SK-N-SH (cell line): ENCODE measurements around the gene TSPO2. TPM values are rescaled to one million over a fixed set of nuclear protein-coding genes. Genes with fewer than 3 reads are reported as not detected.

Source experiments
- CTCF ChIA-PET: fragments of 300-600, 350-600 bp; formaldehyde crosslinking; extraction: SDS; loops from one replicate; lab custom pipeline; 2021; lab: Yijun Ruan, JAX
- POLR2A ChIA-PET: fragments of 350-600 bp; sonication (Branson Sonifier 250); formaldehyde crosslinking; extraction: SDS; loops from one replicate; lab custom pipeline; 2020; ENCODE audit warnings: antibody characterized with exemption, inconsistent platforms; lab: Yijun Ruan, JAX
- DNase-seq: peaks from one replicate; pipeline ENCODE4 v3.0.0; 2012
- H2AFZ ChIP-seq: fragments of 200-600 bp; sonication (generic); 2 replicates; pipeline ENCODE4 v1.8.1; 2016; ENCODE audit warnings: antibody characterized with exemption, mild to moderate bottlenecking, low read depth
- H3F3A ChIP-seq: fragments of 200-600 bp; sonication (generic); replicated peaks from 2 replicates; pipeline ENCODE3; 2016; ENCODE audit warnings: antibody characterized with exemption, mild to moderate bottlenecking; ENCODE audit not compliant: insufficient read depth
- H3K27ac ChIP-seq, 2 experiments: fragments of 200-500 bp in 1 of 2; fragments of 200-600 bp in 1 of 2; sonication (Bioruptor generic) in 1 of 2; sonication (generic), shearing (Covaris generic) in 1 of 2; 2 replicates each; pipeline versions ENCODE4 v1.5.1 to v1.6.1; 2014 to 2016; ENCODE audit warnings: low read depth in 2 of 2, inconsistent platforms in 1 of 2, low read length in 1 of 2, mild to moderate bottlenecking in 1 of 2, mixed read lengths in 1 of 2
- H3K27me3 ChIP-seq: fragments of 200-600 bp; sonication (generic), shearing (Covaris generic); 2 replicates; pipeline ENCODE4 v1.6.1; 2016; ENCODE audit warnings: mixed run types; ENCODE audit not compliant: insufficient read depth
- H3K36me3 ChIP-seq, 2 experiments: fragments of 200-500 bp in 1 of 2; fragments of 200-600 bp in 1 of 2; sonication (Bioruptor generic) in 1 of 2; sonication (generic) in 1 of 2; replicated peaks in 1 of 2; 2 replicates each; pipeline versions ENCODE3 to v1.5.1; 2014 to 2016; ENCODE audit warnings: low read length in 1 of 2, mild to moderate bottlenecking in 1 of 2; ENCODE audit not compliant: insufficient read depth in 2 of 2, control insufficient read depth in 1 of 2
- H3K4me1 ChIP-seq, 2 experiments: fragments of 200-500 bp in 1 of 2; fragments of 200-600 bp in 1 of 2; sonication (Bioruptor generic) in 1 of 2; sonication (generic), shearing (Covaris generic) in 1 of 2; 2 replicates each; pipeline versions ENCODE4 v1.5.1 to v1.6.1; 2014 to 2016; ENCODE audit warnings: low read depth in 1 of 2, low read length in 1 of 2, mixed run types in 1 of 2; ENCODE audit not compliant: insufficient read depth in 2 of 2, control insufficient read depth in 1 of 2
- H3K4me2 ChIP-seq: fragments of 200-600 bp; sonication (generic), shearing (Covaris generic); 2 replicates; pipeline ENCODE4 v1.6.1; 2017; ENCODE audit warnings: mixed run types
- H3K4me3 ChIP-seq, 2 experiments: fragments of 200-500 bp in 1 of 2; fragments of 200-600 bp in 1 of 2; sonication (Bioruptor generic) in 1 of 2; sonication (generic), shearing (Covaris generic) in 1 of 2; 2 replicates each; pipeline versions ENCODE4 v1.5.1 to v1.8.1; 2014 to 2016; ENCODE audit warnings: low read depth in 2 of 2, inconsistent platforms in 1 of 2, low read length in 1 of 2, mild to moderate bottlenecking in 1 of 2, mixed read lengths in 1 of 2, moderate library complexity in 1 of 2
- H3K79me2 ChIP-seq: fragments of 200-600 bp; sonication (generic); 2 replicates; pipeline ENCODE4 v1.8.1; 2017; ENCODE audit warnings: mild to moderate bottlenecking; ENCODE audit not compliant: insufficient read depth
- H3K9ac ChIP-seq: fragments of 200-600 bp; sonication (generic); 2 replicates; pipeline ENCODE4 v1.6.1; 2017; ENCODE audit warnings: mixed run types
- H3K9me2 ChIP-seq: fragments of 200-600 bp; sonication (generic); 2 replicates; pipeline ENCODE4 v1.6.1; 2017; ENCODE audit warnings: mixed run types
- H3K9me3 ChIP-seq: fragments of 200-600 bp; sonication (generic); 2 replicates; pipeline ENCODE4 v1.6.1; 2017; ENCODE audit warnings: mixed run types, mild to moderate bottlenecking, moderate library complexity
- H4K20me1 ChIP-seq: fragments of 200-600 bp; sonication (generic); 2 replicates; pipeline ENCODE4 v1.6.1; 2017; ENCODE audit warnings: mild to moderate bottlenecking, mixed run types; ENCODE audit not compliant: insufficient read depth
- CTCF ChIP-seq: fragments of 200-600 bp; sonication (generic); IDR thresholded peaks from 2 replicates; pipeline ENCODE4 v1.6.1; 2017; ENCODE audit warnings: antibody characterized with exemption, mild to moderate bottlenecking, moderate library complexity
- FOXM1 ChIP-seq: IDR thresholded peaks from 2 replicates; pipeline ENCODE4 v1.4.0; 2012; ENCODE audit warnings: low read depth, mild to moderate bottlenecking
- NFIC ChIP-seq: IDR thresholded peaks from 2 replicates; pipeline ENCODE4 v1.4.0; 2012; ENCODE audit warnings: borderline replicate concordance
- RCOR1 ChIP-seq: fragments of 150-350 bp; IDR thresholded peaks from 2 replicates; pipeline ENCODE4 v1.6.1; 2017; ENCODE audit warnings: antibody characterized with exemption, low read length
- TCF12 ChIP-seq: IDR thresholded peaks from 2 replicates; pipeline ENCODE4 v1.4.0; 2012
- USF1 ChIP-seq: IDR thresholded peaks from 2 replicates; pipeline ENCODE4 v1.4.0; 2012; ENCODE audit warnings: low read depth, borderline replicate concordance
- USF2 ChIP-seq: fragments of 150-350 bp; IDR thresholded peaks from 2 replicates; pipeline ENCODE4 v1.6.1; 2017; ENCODE audit warnings: antibody characterized with exemption, low read length, low read depth, borderline replicate concordance
- YY1 ChIP-seq: IDR thresholded peaks from 2 replicates; pipeline ENCODE4 v1.4.0; 2012; ENCODE audit warnings: low read depth, mild to moderate bottlenecking
- WGBS: methylation state at CpG from one replicate; pipeline ENCODE4 v1.1.6; 2017; ENCODE audit warnings: low lambda C conversion rate; 5-methylcytosine and 5-hydroxymethylcytosine counted together
- polyA plus RNA-seq, 3 experiments: library from polyadenylated mRNA; depleted of rRNA; stranded (reverse); fragments of >200 nt; gene quantifications; 2 replicates each; pipeline ENCODE4 v1.2.3, GENCODE V29; 2012

The TSPO2 gene
- polyA plus RNA-seq, 1 of the 3 experiments (the other 2 are of a cell fraction) = not detected

- no peak for DNase-seq
- Histone ChIP-seq H3K79me2 (no peaks in the 10 kb centered on the region), H3F3A (no peaks in the 10 kb centered on the region), H4K20me1 (no peaks in the 10 kb centered on the region), H3K9me2 (no peaks in the 10 kb centered on the region), H3K9ac (no peak overlapping the region)
- TF ChIP-seq FOXM1 (no peak), RCOR1 (no peak), TCF12 (no peak)
- TF ChIP-seq, all 33 proteins: peak for 0
- no peak overlapping the region for H2AFZ ChIP-seq
- H3K4me1 ChIP-seq = peaks cover 0 to 4% of the 10 kb centered on the region in 2 experiments; a peak in 1 of 4 replicates
- no peaks in the 10 kb centered on the region for H3K36me3 ChIP-seq
- no peaks in the 10 kb centered on the region for H3K9me3 ChIP-seq
- no peaks in the 10 kb centered on the region for H3K27me3 ChIP-seq
- no peak overlapping the region for H3K4me2 ChIP-seq
- WGBS = 74% methylated on average over 2 of the region's 6 CpGs
- POLR2A ChIA-PET = no interaction called here
- H3K4me3 ChIP-seq = no peak overlapping the region
- no peak overlapping the region for H3K27ac ChIP-seq
- CTCF ChIA-PET = interaction anchor here (0.9 to 1.5 kb wide), 4 partner anchors 9 to 252 kb away, joined by 3 to 6 read pairs (median 4); no protein-coding TSS in a partner anchor
Measured at GRCh38 chr6:41056768-41057490, 14.7 kb downstream of the TSPO2 start.

- Histone ChIP-seq H3K36me3 (peaks cover 0 to 7% of the 10 kb centered on the region in 2 experiments), H3K4me2 (no peak overlapping the region)
- POLR2A ChIA-PET = no interaction called here
- no peak for TF ChIP-seq NFIC
- TF ChIP-seq USF2 = no peak
- no peak for TF ChIP-seq YY1
- no peak for TF ChIP-seq CTCF
- no peak for TF ChIP-seq RCOR1
- TF ChIP-seq FOXM1 = no peak
- TF ChIP-seq USF1 = no peak
- TF ChIP-seq, all 33 proteins: peak for 0
- no peak overlapping the region for H2AFZ ChIP-seq
- no peak overlapping the region for H3K27ac ChIP-seq
- no peaks in the 10 kb centered on the region for H3K9me2 ChIP-seq
- no peaks in the 10 kb centered on the region for H3K4me1 ChIP-seq
- H3K4me3 ChIP-seq = no peak overlapping the region
- 94% methylated on average over 2 of the region's 2 CpGs for WGBS
- CTCF ChIA-PET = interaction anchor here (0.9 to 1.1 kb wide), 3 partner anchors 14 to 1697 kb away, joined by 3 to 4 read pairs (median 3); no protein-coding TSS in a partner anchor
- no peaks in the 10 kb centered on the region for H4K20me1 ChIP-seq
- H3K9me3 ChIP-seq = no peaks in the 10 kb centered on the region
- no peaks in the 10 kb centered on the region for H3F3A ChIP-seq
- H3K27me3 ChIP-seq = no peaks in the 10 kb centered on the region
- H3K79me2 ChIP-seq = no peaks in the 10 kb centered on the region
- no peak for DNase-seq
- H3K9ac ChIP-seq = no peak overlapping the region
Measured at GRCh38 chr6:41058783-41059181, 16.5 kb downstream of the TSPO2 start.
